GM21515 (cell line): Measurements from ENCODE around the gene GARNL3.

Source experiments
- ATAC-seq: cut with Tn5 transposase; IDR thresholded peaks from one replicate; pipeline ENCODE4 v1.9.1; 2021; ENCODE audit not compliant: unreplicated experiment

GARNL3 gene

DNA sequence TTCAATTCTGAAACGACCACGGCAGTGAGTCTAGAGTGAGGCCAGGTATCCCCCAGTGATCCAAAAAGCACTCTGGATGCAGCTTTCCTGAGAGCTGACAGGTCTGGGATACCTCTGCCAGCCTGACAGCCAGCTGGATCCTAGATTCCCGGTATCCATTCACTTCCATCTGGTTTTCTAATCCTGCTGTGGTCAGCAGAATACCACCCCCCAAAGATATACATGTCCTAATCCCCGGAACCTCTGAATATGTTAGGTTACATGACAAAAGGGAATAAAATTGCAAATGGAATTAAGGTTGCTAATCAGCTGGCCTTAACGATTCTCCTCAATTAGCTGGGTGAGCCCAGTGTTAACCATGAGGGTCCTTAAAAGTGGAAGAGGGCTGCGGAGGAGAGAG, 158.2 kb downstream of the GARNL3 start:
- ATAC-seq, result no peak

DNA sequence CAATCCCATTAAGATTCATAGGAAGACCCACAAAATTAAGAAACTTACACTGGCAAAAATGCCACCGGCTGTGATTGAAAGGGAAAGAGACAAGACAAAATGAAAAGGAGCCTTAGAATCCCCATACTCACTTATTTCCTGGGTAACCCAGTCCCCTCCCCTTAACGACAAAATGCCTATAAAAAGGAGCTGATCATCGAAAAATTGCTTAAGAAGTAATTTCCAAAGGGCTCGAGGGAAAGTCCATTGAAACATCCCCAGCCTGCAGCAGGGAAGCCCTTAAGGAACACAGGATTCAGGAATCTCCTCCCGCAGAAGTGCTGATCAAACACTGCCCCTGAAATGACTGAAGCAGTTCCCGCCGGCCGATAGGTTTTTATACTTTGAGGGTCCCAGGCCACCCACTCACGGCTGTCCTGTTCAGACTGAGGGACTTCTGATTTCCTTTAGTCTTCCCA, 158.9 kb downstream of the GARNL3 start:
- ATAC-seq, result no peak

- ATAC-seq, result peak; percentile 79
Observed at GRCh38 chr9:127423934-127424675, 159.5 kb downstream of the GARNL3 start, which contains the start of gene ZNF79. TSS of gene ZNF79 (plus strand) at chr9:127424382. CDS start at chr9:127424788, 406 bp downstream.

DNA sequence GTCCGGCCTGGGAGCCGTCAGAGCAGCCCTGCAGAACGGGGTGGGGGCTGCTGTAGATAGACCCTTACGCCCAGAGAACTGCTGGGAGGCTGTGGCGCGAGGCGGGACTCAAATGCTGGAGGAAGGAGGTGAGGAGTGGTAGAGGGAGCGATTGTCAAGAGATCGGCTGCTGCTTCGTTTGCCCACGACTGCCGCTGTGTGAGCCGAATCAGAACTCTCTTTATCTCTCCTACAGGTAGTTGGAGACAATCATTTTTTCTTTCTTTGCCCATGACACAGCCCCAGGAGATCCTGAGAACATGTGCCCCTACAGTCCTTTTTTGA, 160.1 kb downstream of the GARNL3 start:
- ATAC-seq, result no peak

DNA sequence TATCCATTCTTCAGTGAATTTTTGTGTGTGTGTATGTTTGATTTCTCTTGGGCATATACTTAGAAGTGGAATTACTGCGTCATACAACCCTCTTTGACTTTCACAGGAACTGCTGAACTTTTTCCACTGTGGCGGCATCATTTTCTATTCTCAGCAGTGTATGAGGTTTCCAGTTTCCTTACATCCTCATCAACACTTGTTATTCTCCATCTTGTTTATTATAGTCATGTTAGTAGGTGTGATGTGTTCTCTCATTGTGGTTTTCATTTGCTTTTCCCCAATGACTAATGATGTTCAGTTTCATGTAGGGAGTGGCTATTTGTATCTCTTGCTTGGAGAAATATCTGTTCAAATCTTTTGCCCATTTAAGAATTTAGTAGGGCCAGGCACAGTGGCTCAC, 162.2 kb downstream of the GARNL3 start:
- ATAC-seq, result no peak

DNA sequence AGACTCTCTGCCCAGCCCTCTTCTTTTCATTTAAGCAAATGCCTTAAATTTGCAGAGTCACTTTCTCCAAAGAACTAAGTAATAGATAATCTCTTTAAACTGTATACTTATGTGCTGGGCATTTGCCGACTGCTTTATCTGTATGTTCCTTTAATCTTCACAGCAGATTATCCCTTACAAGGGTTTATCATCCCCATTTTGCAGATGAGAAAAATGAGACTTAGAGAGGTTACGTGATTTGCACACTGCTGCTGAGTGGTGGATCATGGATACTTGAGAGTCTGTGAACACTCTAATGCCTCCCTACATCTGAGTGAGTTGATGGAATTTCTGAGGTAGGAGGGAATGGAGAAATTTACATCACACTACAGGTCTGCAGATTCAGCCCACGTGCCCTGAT, 163.8 kb downstream of the GARNL3 start:
- ATAC-seq, result no peak

- no peak for ATAC-seq
Observed at GRCh38 chr9:127430415-127430814, 165.8 kb downstream of the GARNL3 start.

DNA sequence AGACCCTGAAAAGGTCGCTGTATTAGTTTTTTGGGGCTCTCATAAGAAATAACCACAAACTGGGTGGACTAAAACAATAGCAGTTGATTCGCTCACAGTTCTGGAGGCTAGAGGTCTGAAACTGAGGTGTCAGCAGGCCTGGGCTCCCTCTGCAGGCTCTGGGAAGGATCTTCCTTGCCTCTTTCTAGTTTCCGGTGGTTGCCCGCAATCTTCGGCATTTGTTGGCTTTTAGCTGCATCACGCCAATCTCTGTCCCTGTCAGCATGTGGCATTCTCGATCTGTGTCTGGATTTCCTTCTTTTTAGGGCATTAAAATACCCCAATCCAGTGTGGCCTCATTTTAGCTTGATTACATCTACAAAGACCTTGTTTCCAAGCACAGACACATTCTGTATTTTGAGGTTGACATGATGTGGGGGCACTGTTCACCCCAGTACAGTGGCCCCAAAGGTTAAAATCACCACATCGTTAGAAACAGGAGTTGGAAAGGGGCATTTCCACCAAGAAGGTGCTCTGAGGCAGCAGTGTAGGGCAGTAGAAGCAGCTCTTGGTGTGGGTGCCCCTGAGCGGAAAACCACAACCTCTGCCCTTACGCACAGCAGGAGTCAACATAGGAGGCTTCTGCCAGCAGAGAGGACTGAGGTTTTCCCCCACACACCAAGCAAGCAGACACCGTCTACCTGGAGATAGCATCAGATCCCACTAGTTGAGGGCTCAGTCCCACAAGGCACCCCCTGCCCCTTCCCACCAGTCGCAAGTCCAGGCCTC, 173.1 kb downstream of the GARNL3 start:
- no peak for ATAC-seq

DNA sequence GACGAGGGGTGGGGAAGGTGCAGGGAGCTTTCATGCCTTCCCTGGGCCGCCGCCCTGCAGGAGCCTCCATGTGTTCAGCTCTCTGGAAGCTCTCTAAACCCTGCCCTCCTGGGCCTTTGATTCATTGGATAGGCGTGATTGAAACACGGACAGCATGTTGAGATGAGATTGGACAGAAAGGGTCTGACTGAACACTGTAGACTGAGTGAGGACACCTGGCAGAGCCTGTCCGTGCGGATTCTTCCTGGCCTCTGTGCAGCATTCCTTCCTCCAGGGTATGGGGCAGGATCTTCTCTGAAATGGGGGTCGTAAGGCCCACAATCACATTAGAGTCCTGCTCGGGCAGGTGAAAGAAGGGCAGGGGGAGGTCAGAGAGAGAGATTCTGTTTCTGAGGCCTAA, 173.8 kb downstream of the GARNL3 start:
- ATAC-seq, result no peak
